ENCODE results near the gene SPARC.
"Not testable (repeated sequence)": the region's sequence is repeated elsewhere in the genome, so short reads cannot be mapped to it uniquely, and the experiment has no call there.

SPARC gene, protein sequence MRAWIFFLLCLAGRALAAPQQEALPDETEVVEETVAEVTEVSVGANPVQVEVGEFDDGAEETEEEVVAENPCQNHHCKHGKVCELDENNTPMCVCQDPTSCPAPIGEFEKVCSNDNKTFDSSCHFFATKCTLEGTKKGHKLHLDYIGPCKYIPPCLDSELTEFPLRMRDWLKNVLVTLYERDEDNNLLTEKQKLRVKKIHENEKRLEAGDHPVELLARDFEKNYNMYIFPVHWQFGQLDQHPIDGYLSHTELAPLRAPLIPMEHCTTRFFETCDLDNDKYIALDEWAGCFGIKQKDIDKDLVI

DNA sequence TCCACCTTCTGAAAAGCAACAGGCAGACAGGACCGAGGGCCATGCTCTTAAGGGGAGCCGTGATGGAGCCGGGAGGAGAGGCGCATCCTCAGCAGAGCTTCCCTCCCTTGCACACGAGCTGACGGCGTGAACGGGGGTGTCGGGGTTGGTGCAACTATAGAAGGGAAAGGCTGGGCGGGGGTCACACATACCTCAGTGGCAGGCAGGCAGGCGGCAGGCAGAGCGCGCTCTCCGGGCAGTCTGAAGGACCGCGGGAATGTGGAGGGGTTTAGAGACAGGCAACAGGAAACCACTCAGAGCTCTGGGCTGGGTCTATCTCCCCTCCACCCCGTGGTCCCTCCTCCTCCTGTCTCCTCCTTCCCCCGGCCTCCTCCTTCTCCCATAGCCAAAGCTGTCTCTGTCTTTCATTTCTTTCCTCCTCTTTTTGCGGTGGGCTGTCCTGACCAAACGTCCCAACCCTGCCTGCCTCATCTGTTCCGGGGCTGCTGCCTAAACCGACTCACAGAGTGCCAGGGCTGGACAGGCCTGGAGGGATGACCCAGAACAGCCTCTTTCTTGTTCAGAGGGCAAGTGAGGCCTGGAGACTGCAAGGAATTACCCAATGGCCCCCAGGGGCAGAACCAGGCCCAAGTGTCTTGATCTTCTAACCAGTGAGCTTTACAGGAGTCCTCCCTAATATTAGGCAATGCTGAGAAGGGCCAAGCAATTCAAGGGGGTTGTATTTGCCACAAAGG lies at the start of gene SPARC:
TSS of gene SPARC (minus strand) at position 242 of the 734 bp plus-strand sequence. CDS start 10,727 bp downstream, outside the sequence.
- DNase-seq (ENCODE audit: low read depth): no peak

DNA sequence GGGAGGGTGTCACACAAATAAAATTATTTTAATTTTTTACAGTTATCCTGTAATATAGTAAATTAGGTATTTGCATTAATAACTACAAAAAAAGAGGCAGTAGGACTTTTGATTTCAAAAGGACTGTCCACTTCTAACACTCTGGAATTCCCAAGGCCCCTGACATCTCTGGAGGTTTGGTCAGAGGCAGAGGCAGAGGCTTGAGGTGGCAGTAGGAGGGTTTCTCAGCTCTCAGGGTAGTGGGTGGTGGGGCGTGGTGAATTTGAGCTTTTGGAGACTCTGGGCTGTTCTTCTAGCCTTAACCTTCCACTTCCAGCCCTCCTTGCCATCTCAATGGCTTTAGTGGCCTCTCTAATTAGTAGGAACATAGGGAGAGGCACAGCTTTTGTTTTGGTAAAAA lies 48.9 kb upstream of the SPARC start:
- DNase-seq (ENCODE audit: low read depth): no peak

DNA sequence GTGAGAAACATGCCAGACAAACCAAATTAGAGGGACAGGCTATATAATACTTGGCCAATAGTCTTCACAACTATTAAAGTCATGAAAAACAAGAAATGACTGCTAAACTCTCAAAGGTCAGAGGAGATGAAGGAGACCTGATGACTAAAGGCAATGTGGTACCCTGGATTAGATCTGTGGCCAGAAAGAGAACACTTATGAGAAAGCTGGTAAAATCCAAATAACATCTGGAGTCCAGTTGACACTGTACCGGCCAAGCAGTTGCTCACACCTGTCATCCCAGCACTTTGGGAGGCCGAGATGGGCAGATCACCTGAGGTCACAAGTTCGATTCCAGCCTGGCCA lies 47.3 kb upstream of the SPARC start:
- no peak for DNase-seq (ENCODE audit: low read depth)

DNA sequence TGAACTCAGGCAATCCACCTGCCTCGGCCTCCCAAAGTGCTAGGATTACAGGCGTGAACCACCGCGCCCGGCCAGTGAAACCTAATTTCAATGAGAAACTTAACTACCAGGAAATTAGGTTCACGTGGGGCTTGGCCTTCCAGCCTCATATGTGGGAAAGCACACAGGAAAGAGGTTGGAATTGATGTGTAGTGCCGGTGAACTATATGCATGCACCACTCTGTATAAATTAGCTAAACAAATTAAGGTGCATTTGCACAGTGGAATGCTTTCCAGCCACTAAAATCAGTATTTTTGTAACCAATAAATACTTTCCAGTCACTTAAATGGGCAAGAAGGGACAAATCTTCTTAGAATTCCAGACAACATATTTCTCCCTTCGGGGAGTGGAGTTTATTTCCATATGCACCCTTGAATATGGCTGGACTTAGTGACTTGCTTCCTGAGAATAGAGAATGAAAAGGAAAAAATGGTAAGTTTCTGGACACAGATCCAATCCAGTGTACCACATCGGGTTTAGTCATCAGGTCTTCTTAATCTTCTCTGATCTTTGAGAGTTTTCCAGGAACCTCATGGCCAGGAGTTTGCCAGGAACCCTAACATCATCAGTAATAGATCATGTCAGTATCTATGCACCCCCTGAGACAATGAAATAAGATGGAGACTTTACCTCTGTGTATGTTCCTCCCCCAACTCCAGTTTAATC lies 46.8 kb upstream of the SPARC start:
- DNase-seq (ENCODE audit: low read depth): no peak

DNA sequence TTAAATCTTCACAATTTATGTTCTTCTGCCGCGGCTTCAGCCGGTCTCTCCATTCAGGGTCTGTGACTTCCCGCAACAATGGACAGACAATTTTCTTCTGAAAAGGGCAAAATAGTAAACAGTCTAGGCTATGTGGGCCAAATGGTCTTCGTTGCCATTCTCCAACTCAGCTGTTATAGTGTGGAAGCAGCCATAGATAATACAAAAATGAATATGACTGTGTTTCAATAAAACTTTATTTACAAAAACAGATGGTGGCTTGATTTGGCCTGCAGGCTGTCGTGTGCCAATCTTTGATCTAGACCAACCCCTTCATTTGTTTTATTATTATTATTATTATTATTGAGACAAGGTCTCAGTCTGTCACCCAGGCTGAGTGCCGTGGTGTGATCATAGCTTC lies 43.7 kb upstream of the SPARC start:
- no peak for DNase-seq (ENCODE audit: low read depth)

DNA sequence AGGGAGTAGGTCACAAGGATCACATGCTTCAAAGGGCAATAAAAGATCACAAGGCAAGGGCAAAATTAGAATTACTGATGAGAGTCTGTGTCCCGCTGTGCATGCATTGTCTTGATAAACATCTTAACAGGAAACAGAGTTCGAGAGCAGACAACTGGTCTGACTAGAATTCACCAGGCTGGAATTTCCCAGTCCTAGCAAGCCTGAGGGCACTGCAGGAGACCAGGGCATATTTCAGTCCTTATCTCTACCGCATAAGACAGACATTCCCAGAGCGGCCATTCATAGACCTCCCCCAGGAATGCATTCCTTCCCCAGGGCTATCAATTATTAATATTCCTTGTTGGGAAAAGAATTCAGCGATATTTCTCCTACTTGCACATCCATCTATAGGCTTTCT lies 42.9 kb upstream of the SPARC start:
- DNase-seq (ENCODE audit: low read depth): not testable (repeated sequence)

DNA sequence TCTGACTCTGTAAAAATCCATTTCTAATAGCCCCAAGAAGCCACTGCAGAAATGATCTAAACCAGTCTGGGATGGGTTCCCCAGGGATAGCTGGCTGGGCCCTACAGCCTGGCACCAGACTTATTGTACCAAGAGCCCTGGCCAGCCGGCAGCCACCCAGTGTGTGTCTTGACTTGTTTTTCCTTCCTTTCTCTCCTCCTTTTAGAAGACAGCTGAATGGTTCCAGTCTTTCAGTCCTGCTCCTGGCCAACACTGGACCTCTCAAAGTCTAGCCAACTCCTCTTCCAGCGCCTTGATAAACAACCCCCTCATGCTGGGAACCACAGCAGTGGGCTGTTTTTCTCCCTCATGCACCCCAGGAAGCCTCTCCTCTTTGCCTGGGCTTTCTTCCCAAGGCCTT lies 37.6 kb upstream of the SPARC start:
- DNase-seq (ENCODE audit: low read depth): no peak

DNA sequence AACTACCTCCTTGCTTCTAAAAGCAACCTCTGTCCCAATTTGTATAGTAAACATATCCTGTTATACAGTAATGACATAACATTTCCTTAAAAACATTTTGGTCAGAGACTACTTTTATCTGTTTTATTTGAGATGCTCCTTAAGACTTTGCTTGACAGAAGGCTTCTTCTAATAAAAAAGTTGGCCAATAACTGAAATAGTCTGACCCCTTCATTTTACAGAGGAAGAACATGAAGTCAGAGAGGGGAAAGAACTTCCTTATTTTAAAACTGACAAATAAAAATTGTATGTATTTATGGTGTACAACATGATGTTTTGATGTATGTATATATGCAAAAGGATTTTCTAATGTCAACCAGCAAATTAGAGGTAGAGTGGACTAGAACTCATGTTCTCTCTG lies 35.8 kb upstream of the SPARC start:
- DNase-seq (ENCODE audit: low read depth): no peak

DNA sequence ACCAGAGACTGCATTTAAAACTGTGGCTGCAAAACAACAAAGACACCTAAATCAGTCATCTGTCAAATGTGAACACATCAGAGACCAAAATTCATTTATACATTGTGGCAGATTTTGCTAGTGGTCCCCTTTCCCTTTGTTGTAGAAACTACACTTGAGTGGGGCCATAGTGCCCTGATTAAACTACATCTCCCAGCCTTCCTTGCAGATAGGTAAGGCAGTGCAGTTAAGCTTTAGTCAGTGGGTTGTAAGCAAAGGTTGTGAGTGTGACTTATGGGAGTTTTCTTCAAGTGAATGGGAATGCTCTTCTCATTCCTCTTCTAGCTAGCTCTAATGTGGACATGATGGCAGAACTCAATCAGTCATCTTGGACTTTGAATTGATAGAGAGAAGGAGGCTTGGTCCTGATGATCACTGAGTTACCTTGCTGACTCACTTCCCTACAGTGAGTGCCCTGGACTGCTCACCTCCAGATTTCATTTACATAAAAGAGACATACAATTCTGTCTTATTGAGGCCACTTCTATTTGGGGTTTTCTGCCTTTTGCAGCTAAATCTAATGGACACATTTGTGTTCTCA lies 35.2 kb upstream of the SPARC start:
- DNase-seq (ENCODE audit: low read depth): no peak

DNA sequence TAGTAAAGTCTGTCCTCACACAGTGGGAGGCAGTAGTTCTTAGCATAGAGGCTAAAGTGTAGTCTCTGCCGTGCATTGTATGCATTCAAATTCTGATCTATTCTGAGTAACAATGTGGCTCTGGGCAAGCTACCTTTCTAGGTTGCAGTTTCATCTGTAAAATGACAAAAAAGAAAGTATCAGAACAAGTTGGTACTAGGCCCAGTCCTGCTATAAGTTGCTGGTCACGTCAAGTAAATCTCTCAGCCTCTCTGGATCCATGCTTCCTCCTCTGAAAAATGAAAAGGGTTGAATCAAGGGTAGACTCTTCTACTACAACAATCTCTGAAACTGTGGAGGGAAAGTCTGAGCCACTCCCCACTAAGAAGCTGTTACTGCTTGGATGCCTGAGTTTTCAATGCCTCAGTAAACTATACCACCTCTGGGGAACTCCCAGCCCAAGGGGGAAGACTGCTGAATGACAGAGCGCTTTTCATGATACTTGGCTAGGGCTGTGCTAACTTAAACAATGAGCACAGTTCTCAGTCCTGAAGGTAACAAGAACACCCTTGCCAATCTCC lies 34.5 kb upstream of the SPARC start:
- no peak for DNase-seq (ENCODE audit: low read depth)

DNA sequence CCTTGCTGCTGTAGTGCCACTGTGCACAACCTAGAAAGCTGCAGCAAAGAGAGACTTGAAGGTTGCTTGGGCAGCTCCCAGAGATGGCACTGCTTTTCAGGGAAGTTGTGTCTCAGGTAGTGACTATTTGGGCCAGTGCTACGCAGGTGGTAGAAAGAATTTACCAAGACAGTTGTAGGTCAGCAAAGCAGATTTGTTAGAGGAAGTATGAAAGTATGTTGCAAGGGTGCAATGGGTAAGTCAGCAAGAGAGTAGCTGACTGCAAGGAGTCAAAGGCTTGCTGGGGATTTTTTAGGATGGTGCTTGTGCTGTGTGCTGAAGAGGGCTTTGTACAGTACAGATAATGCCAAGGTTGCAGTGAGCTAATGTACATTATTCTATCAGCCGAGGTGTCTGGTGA lies 33.5 kb upstream of the SPARC start:
- no peak for DNase-seq (ENCODE audit: low read depth)

DNA sequence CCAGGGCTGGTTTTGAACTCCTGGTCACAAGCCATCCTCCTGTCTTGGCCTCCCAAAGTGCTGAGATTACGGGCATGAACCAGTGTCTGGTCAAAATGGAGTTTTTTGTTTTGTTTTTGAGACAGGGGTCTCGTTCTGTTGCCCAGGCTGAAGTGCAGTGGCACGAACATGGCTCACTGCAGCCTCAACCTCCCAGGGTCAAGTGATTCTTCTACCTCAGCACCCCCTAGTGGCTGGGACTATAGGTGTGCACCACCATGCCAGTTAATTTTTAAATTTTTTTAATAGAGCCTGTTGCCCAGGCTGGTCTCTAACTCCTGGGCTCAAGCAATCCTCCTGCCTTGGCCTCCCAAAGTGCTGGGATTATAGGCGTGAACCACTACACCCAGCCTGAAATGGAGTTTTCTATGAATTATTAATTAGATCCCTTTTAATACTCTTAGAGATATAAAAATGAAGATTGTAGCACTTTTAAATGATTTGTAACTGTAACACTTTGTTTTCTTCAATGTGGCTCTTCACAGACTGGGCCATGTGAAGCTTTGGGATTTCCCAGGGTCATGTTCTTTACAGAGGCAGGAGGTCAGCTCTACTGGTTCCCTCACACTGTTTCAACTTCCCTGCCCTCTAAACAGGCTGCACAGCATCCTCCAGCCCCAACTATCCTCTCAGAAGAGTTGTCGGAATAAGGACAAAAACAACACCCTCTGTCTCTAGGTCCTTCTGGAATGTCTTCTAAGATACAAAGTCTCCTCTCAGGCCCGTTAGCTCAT lies 32.7 kb upstream of the SPARC start:
- no peak for DNase-seq (ENCODE audit: low read depth)

DNA sequence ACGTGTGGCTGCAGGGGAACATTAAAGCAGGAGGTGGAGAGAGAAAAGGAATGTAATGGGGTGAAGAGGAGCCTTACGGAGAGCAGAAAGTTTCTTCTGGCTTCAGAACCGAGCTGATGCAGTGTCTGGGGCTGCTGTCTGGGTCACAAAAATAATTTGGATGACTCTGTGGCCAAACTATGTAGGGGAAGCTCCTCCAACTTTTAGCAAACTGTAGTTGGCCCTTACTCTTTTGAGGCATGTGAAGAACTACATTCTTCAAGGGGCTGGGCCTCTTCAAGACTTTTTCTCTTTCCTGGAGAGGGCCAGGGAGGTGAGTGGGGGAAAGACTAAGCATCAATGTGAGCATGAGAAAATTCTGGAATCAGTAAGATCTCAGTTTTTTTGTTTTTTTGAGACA lies 31.9 kb upstream of the SPARC start:
- DNase-seq (ENCODE audit: low read depth): no peak

DNA sequence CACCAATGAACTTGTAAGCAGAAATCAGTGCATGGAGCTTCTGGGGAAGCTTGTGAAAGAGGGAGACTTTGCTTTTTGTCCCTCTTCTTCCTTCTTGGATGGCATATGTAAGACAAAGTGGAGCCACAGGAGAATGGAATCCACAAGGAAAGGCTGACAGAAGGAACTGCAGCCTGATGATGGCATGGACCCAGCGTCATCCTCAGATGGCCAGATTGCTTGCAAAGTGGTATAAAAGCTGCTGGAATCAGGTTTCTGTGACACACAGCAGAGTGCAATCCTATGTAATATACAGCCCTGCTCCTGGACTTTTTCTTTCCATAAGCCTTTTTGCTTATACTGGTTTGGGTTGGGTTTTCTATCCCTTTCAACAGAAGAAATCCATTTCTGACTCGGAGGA lies 31.4 kb upstream of the SPARC start:
- DNase-seq (ENCODE audit: low read depth): no peak

DNA sequence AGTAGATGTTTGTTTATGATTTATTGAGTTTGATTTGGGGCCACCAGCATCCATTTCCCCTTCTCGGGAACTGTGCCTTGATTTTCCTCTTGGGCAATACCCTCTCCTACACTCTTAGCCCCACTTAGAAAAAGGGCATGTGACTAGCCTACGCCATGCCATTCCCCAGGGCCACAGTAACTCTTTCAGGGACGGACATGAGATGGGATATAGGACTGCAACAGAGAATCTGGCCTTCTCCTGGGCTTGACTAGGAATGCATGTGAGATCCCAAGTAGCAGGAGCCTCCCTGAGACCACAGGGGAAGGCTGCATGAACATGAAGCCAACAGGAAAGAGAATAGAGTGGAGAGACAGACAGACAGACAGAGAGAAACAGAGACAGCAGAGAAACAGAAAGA lies 30.7 kb upstream of the SPARC start:
- DNase-seq (ENCODE audit: low read depth): no peak

DNA sequence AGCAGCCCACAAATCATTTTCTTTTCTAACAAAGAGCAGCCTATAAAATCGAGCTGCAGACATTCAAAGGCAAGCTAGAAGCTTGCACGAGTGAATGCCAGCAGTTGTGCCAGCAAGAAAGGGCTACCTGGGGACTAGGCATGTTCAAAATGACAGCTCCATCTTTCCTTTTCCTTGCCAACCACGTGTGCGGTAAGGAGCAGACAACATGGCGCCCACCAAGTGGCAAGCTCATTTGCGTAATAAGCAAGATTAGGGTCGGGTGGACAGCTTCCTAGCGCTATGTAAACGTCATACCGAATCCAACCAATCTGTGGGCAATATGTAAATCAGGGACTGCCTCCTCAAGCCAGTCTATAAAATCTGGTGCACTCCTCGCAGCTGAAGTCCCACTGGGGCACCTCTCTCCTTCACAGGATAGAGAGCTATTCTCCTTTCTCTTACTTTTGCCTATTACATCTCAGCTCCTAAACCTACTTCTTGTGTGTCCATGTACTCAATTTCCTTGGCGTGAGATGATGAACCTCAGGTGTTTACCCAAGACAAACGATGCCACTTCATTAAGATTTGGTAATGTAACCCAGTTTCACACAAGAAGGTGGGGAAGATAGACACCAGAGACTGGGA lies 22.5 kb upstream of the SPARC start:
- DNase-seq (ENCODE audit: low read depth): no peak

DNA sequence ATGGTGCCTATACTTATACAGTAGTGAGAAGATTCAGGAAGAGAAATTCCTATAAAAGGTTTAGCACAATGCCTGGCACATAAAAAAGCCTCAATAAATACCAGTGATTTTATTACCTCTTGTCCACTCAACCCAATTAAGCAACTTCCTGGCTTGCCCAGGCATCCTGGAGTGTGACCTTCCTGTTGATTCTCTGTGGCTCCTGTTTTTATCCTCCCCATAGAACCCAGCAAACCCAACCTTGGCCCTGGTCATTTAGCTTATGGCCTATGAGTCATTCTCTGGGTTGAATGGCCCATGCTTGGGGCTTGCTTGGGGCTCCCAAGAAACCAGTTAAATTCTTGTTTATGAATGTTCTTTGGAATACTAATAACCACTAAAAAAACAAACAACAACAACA lies 21.4 kb upstream of the SPARC start:
- no peak for DNase-seq (ENCODE audit: low read depth)

DNA sequence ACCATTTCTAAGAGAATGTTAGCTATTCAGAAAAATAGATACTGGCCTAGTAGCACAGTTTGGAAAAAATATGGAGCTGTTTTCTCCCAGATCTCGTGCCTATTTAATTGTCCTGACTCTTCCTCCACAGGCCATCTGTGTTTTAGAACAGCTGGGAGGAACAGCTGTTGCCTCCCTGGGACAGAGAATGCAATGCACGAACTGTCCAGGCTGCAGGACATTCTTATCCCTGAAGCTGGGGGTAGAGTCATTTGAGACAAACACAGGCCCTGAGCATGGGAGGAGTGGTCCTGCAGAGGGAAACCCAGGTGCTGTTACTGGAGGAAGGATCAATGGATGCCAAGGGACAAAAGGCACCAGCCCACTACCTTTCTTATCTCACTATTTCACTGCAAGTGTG lies 20.9 kb upstream of the SPARC start:
- no peak for DNase-seq (ENCODE audit: low read depth)

DNA sequence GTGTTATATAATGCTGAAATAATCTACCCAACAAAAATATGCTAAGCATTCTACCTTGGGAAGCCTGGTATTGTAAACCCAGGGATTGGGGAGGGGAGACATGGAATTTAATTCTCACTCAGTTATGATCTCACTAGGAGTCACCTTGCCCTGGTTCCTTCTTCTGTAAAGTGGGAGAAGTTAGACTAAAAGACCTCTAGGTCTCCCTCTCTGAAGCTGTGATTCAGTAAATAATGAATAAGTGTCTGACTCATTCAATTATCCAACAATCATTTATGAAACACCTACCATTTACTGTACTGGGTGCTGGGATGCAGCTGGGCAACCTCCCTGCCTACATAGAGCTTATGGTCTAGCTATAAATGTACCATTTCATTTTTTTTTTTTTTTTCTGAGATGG lies 20.2 kb upstream of the SPARC start:
- DNase-seq (ENCODE audit: low read depth): no peak

DNA sequence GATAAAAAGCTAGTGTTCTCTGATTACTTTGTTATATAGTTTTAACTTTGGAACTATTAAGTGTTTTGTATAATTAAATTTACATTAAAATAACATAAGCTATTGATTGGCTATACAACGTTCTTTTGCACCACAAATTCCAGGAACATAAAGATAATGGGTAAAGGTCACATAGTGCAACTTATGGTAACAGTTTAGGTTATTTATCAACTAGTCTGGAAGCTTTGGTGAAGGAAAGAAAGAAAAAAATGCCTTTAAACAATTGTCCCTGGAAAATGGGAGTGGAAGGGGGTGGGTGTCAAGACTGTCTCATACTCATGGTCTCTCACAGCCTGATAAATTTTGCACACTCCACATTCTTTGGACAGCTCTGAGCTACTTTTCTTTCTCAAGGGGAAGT lies 17.1 kb upstream of the SPARC start:
- no peak for DNase-seq (ENCODE audit: low read depth)

DNA sequence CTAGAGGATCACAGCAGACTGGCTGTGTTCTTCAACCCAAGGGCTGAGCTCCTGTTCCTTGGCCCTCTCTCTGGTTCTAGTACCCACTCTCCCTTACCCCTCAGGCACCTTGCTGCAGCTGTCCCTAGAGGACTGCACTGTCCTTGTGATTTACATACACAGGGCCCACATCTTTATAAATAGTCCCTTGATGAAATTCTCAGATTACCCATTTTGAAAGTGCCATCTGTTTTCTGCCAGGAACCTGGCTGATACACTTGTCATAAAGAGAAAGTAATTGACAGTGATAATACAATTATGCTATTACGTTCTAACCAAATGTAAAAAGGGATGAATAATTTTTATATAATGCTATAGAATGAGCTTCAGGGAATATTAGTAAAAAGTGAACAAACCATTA lies 16.5 kb upstream of the SPARC start:
- no peak for DNase-seq (ENCODE audit: low read depth)

Data from stimulated activated CD4-positive, alpha-beta T cell treated with anti-CD3 and anti-CD28 coated beads, Interleukin-2, amount 100 ng/mL, for 4 hours (primary cell).